Right forelimb (tissue), 1 donor: ENCODE measurements around the gene RHBDF2.
"Not testable (repeated sequence)": the region's sequence is repeated elsewhere in the genome, so short reads cannot be mapped to it uniquely, and the experiment has no call there.

ENCODE experiments used
- DNase-seq: peaks from one replicate; pipeline ENCODE4 v3.0.0-alpha.2; 2018

The RHBDF2 gene

GRCh38 chr17:76523084-76524037 is 22.1 kb upstream of the RHBDF2 start:
- DNase-seq = peak; percentile 83

GRCh38 chr17:76521683-76522082 is 20.5 kb upstream of the RHBDF2 start:
- DNase-seq = not testable (repeated sequence)

GRCh38 chr17:76521262-76521661 is 20.0 kb upstream of the RHBDF2 start:
- DNase-seq = no peak

DNA sequence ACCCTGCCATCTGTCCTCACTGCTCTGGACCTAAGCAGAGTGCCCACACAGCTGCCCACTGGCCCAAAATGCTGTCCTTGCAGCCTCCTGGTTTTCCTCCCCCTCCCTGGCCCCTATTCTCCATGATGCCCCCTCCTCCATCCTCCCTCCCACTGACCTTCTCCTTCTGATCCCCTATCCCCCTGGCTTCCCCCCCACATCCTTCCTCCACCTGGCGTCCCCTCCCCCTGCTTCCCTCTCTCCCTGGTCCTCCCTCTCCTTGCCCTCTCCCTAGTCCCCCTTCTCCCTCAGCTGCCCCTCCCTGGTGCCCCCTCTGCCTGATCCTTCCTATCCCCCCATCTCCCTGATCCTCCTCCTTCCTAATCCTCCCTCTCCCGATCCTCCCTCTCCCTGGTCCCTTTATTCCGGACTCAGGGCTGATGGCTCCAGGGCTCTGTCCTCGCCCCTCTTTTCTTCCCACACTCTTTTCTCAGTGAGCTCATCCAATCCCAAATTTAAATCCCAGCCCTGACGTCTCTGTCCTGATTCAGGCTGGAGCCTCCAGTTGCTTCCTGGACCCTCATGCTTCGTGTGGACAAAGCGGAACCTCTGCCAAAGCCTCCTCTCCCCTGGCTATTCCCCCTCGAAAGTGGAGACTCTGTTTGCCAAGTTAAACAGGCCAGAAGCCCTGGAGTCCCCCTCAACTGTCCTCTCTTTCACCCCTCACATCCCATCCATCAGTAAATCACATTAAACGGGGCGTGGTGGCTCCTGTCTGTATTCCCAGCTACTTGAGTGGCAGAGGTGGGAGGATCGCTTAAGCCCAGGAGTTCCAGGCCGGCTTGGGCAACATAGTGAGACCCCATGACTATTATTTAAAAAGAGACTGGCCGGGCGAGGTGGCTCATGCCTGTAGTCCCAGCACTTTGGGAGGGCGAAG is 18.1 kb upstream of the RHBDF2 start:
- DNase-seq = no peak

DNA sequence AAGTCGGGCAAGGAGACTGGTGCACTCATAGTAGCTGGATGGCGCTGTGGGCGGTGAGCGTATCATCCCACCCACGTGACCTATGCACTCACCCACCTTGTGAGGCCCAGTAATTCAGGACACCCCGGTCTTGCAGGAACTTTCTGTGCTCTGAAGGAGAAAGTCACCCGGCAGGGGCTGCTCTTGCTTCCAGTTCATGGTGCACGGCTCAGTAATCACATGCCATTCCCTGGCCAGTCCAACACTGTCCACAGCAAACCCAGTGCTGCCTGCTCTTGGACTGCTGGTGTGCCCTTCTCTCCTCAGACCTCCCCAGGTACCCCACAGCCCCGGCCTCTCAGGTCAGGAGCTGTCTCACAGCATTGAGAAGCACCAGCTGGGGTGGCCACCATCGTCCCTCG is 16.4 kb upstream of the RHBDF2 start:
- no peak for DNase-seq

- DNase-seq = peak; percentile 69
Observed at GRCh38 chr17:76515274-76515949, 14.2 kb upstream of the RHBDF2 start.

- not testable (repeated sequence) for DNase-seq
Observed at GRCh38 chr17:76514355-76514754, 13.1 kb upstream of the RHBDF2 start.

GRCh38 chr17:76513306-76513692 is 12.1 kb upstream of the RHBDF2 start:
- DNase-seq = no peak

DNA sequence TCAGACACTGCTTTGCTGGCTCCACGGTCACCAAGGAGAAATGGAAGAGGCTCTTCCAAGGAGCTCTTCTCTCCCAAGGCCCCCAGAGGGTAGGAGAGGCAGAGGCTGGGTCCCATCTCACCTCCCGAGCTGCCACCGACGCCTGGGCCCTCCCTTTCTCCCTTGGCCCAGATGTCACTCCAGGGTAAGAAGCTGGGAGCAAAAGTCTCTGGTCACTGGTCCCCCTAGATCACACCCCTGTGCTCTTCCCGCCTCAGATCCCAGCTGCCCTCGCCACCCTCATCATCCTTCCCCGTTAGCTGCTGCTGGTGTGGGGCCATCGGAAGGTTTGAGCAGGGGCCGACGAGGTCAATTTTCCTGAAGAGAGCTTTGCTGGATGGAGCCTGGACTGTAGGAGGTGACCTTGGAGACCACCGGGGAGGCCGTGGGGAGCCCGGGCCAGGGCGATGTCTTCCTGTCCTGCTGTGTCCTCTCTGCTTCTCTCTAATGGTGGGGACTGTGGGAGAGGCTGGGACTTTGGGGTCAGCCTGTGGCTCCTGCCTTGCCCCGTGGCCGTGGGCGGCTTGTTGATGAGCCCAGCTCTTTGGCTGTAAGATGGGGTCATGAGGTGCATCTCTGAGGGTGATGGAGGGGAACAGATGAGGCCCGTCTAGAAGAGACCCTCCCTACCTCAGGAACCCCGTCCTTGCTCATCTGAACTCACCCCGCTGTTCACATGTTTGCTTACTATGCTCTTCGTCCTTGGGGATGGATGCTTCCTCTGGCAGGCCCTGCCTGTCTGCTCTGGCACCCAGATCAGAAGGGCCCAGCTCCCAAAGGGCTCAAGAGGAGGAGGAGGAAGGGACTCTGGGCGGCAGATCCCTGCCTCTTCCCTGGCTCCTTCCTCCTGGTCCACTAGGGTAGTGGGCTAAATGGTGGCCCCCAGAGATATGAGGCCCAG is 11.4 kb upstream of the RHBDF2 start:
- no peak for DNase-seq

DNA sequence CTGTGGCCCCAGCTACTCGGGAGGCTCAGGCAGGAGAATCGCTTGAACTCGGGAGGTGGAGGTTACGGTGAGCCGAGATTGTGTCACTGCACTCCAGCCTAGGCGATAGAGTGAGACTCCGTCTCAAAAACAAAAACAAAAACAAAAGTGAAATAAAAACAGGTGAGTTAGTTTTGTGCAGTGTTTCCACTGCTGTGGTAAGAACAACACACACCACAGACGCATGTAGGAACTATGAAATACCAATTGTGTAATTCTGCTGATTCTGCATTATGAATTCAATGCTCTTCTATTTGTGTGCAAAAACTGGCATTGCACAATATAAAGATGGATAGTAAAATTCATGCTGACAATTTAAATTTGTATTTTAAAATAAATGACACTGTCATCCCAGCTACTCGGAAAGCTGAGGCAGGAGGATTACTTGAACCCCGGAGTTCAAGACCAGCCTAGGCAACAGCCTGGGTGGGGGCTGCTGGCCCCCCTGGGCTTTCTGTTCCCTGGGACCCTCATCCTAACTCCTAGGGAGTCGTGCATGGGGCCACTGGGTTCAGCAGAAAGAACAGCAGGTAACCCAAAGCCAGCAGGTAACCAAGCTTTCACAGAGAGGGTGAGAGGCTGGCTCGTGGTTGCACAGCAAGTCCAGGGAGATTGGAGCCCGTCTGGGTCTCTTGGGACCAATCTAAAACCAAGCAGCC is 10.6 kb upstream of the RHBDF2 start:
- no peak for DNase-seq

- DNase-seq = no peak
Observed at GRCh38 chr17:76510831-76511244, 9.6 kb upstream of the RHBDF2 start.

- DNase-seq = not testable (repeated sequence)
Observed at GRCh38 chr17:76508472-76509063, 7.3 kb upstream of the RHBDF2 start.

GRCh38 chr17:76506408-76507345 is 5.5 kb upstream of the RHBDF2 start:
- DNase-seq = peak; percentile 93

DNA sequence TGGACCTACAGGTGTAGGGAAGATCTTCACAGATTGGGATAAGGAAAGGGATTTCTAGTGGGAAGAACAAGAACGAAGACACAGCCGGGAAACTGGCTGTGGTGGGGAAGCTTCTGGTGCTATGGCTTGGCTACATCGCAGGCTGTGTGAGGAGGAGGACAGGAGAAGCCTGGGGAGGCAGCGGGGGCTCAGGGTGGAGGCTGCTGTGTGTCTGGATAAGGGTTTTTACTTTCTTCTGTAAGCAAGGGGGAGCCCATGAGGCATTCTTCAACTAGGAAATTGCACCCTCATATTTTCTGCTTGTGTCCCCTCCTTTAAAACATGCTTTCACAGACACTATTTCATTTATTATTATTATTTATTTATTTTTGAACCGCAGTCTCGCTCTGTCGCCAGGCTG is 2.9 kb upstream of the RHBDF2 start:
- no peak for DNase-seq

- DNase-seq = no peak
Observed at GRCh38 chr17:76502341-76503211, 1.4 kb upstream of the RHBDF2 start.

DNA sequence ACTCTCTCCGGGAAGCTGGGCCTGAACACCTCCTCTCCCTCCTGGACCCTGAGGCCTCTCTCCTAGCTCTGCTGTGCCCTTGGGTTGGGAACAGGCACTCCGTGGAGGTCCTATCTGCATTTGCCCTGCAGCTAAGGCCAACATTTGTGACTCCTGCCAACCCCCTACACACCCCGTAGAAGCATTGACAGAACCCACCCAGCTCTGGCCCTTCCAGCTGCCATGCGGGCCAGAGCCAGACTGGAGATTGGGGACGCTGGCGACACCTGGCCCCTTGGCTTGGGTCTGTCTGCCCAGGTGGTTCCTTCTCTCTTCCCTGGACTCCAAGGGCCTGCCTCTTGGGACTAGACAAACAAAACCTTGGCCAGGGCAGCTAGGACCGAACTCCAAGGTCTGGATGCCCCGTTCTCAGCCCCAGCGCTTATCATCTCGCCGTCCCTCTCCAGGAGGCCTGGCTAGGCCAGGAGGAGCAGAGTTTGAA is 644 bp upstream of the RHBDF2 start:
- no peak for DNase-seq

GRCh38 chr17:76500747-76501017 is 541 bp downstream of the RHBDF2 start:
- no peak for DNase-seq

GRCh38 chr17:76500074-76500746 is 1.0 kb downstream of the RHBDF2 start:
- DNase-seq = no peak
